Activated CD8-positive, alpha-beta T cell treated with anti-CD3 and anti-CD28 coated beads for 36 hours (primary cell): Measurements from ENCODE around the gene ABCC12. TPM values are rescaled to one million over a fixed set of nuclear protein-coding genes. Genes with fewer than 3 reads are reported as not detected.
"Not testable (repeated sequence)": the region's sequence is repeated elsewhere in the genome, so short reads cannot be mapped to it uniquely, and the experiment has no call there.

ENCODE experiments used
- ATAC-seq: fragments of 200-7000 bp; cut with Tn5 transposase; one replicate; pipeline ENCODE4 v1.10.0; 2021; ENCODE audit warnings: mild to moderate bottlenecking, moderate library complexity
- CTCF ChIA-PET: fragments of 350-600 bp; sonication (Branson Sonifier 250); formaldehyde crosslinking; loops from one replicate; lab custom pipeline; 2021; ENCODE audit warnings: antibody characterized with exemption; lab: Charles Lee
- POLR2A ChIA-PET: fragments of 350-600 bp; sonication (Branson Sonifier 250); formaldehyde crosslinking; loops from one replicate; lab custom pipeline; 2021; ENCODE audit warnings: antibody characterized with exemption; lab: Charles Lee
- DNase-seq: peaks from one replicate; pipeline ENCODE4 v3.0.0-alpha.2; 2020
- H3K27ac Mint-ChIP-seq: one replicate; pipeline ENCODE4 v1.8.0; 2021; ENCODE audit warnings: mild to moderate bottlenecking, mixed read lengths
- H3K27me3 Mint-ChIP-seq: one replicate; pipeline ENCODE4 v1.8.0; 2021; ENCODE audit warnings: mixed read lengths
- H3K36me3 Mint-ChIP-seq: one replicate; pipeline ENCODE4 v1.8.0; 2021; ENCODE audit warnings: low read depth, mixed read lengths
- H3K4me1 Mint-ChIP-seq: one replicate; pipeline ENCODE4 v1.8.0; 2021; ENCODE audit warnings: low read depth, mixed read lengths
- H3K4me3 Mint-ChIP-seq: one replicate; pipeline ENCODE4 v1.8.0; 2021; ENCODE audit warnings: mild to moderate bottlenecking, moderate library complexity, mixed read lengths
- H3K9me3 Mint-ChIP-seq: one replicate; pipeline ENCODE4 v1.8.0; 2021; ENCODE audit warnings: mixed read lengths
- CTCF ChIP-seq: fragments of 200-600 bp; IDR thresholded peaks from one replicate; pipeline ENCODE4 v1.8.0; 2022; ENCODE audit warnings: antibody characterized with exemption, mild to moderate bottlenecking
- intact Hi-C: fragments of 100-400 bp; cut with micrococcal nuclease; formaldehyde crosslinking; loops from one replicate; pipeline ENCODE4 v1.10.0; 2022
- total RNA-seq, 2 experiments: library from RNA; stranded (reverse); gene quantifications; one replicate each; pipeline ENCODE4 v1.2.3, GENCODE V29; 2021

ABCC12 gene
- total RNA-seq, 2 experiments from 2014 or later = not detected

GRCh38 chr16:48173889-48174288, 18.1 kb upstream of the ABCC12 start:
- H3K9me3 Mint-ChIP-seq = no peaks in the 10 kb centered on the region
- no peaks in the 10 kb centered on the region for H3K4me1 Mint-ChIP-seq
- H3K4me3 Mint-ChIP-seq = no peak overlapping the region
- ChIA-PET CTCF (interaction anchor here (0.9 to 1.7 kb wide), 3 partner anchors 10 to 18 kb away, joined by 3 to 12 read pairs (median 4); no protein-coding TSS in a partner anchor), POLR2A (interaction anchor here (0.8 kb wide), 1 partner anchor 9 kb away, joined by 3 read pairs; no protein-coding TSS in a partner anchor)
- H3K36me3 Mint-ChIP-seq = no peaks in the 10 kb centered on the region
- H3K27ac Mint-ChIP-seq = no peak overlapping the region
- intact Hi-C loops = no loop called here
- H3K27me3 Mint-ChIP-seq = peaks cover 4% of the 10 kb centered on the region
- DNase-seq = no peak
- TF ChIP-seq CTCF = no peak
- ATAC-seq = no peak

- ChIA-PET CTCF (interaction anchor here (1.1 kb wide), 1 partner anchor 8 kb away, joined by 4 read pairs; no protein-coding TSS in a partner anchor), POLR2A (no interaction called here)
- Mint-ChIP-seq H3K4me3 (no peak overlapping the region), H3K27me3 (peaks cover 3% of the 10 kb centered on the region), H3K9me3 (no peaks in the 10 kb centered on the region), H3K4me1 (no peaks in the 10 kb centered on the region), H3K27ac (no peak overlapping the region), H3K36me3 (no peaks in the 10 kb centered on the region)
- ATAC-seq = no peak
- intact Hi-C loops = no loop called here
- no peak for DNase-seq
- no peak for TF ChIP-seq CTCF
These were observed 16.9 kb upstream of the ABCC12 start for GRCh38 chr16:48172682-48173081.

- POLR2A ChIA-PET = interaction anchor here (0.6 kb wide), 1 partner anchor 13 kb away, joined by 3 read pairs; no protein-coding TSS in a partner anchor
- no peaks in the 10 kb centered on the region for H3K9me3 Mint-ChIP-seq
- H3K4me3 Mint-ChIP-seq = no peak overlapping the region
- ATAC-seq (no peak), DNase-seq (no peak)
- no peak overlapping the region for H3K27ac Mint-ChIP-seq
- no peaks in the 10 kb centered on the region for H3K4me1 Mint-ChIP-seq
- H3K36me3 Mint-ChIP-seq = no peaks in the 10 kb centered on the region
- no peak for TF ChIP-seq CTCF
- intact Hi-C loops = loop anchor here (10.0 kb wide), 2 partner anchors 1135 to 1225 kb away; no protein-coding TSS in a partner anchor
- no peaks in the 10 kb centered on the region for H3K27me3 Mint-ChIP-seq
- CTCF ChIA-PET = interaction anchor here (1.4 kb wide), 1 partner anchor 11 kb away, joined by 5 read pairs; no protein-coding TSS in a partner anchor
These were observed 14.1 kb upstream of the ABCC12 start for GRCh38 chr16:48169896-48170295.

- ATAC-seq (no peak), DNase-seq (no peak)
- Mint-ChIP-seq H3K4me1 (no peaks in the 10 kb centered on the region), H3K27ac (no peak overlapping the region), H3K9me3 (no peaks in the 10 kb centered on the region), H3K27me3 (peaks cover 2% of the 10 kb centered on the region), H3K4me3 (no peak overlapping the region), H3K36me3 (no peaks in the 10 kb centered on the region)
- ChIA-PET CTCF (interaction anchor here (1.2 kb wide), 1 partner anchor 462 kb away, joined by 7 read pairs; no protein-coding TSS in a partner anchor), POLR2A (no interaction called here)
- intact Hi-C loops = loop anchor here (10.0 kb wide), 2 partner anchors 1133 to 1223 kb away; no protein-coding TSS in a partner anchor
- TF ChIP-seq CTCF = no peak
These were observed 12.3 kb upstream of the ABCC12 start for GRCh38 chr16:48168075-48168474.

- H3K27ac Mint-ChIP-seq, H3K36me3 Mint-ChIP-seq, H3K4me3 Mint-ChIP-seq, DNase-seq, H3K4me1 Mint-ChIP-seq, H3K27me3 Mint-ChIP-seq, ATAC-seq, H3K9me3 Mint-ChIP-seq: not testable (repeated sequence)
- CTCF ChIA-PET = interaction anchor here (0.6 to 3.3 kb wide), 9 partner anchors 9 to 1236 kb away, joined by 3 to 16 read pairs (median 5); no protein-coding TSS in a partner anchor
- intact Hi-C loops = loop anchor here (10.0 kb wide), 2 partner anchors 1132 to 1222 kb away; no protein-coding TSS in a partner anchor
- POLR2A ChIA-PET = interaction anchor here (0.7 to 1.5 kb wide), 2 partner anchors 9 to 16 kb away, joined by 3 to 5 read pairs; no protein-coding TSS in a partner anchor
These were observed 10.8 kb upstream of the ABCC12 start for GRCh38 chr16:48166617-48167016.
